ENCODE data around the gene CD86. TPM values are rescaled to one million over a fixed set of nuclear protein-coding genes. Genes with fewer than 3 reads are reported as not detected.

CD86 gene
- total and polyA plus RNA-seq, 2 of the 8 experiments (the other 6 are each of a cell fraction or from before 2014, with no cell fraction given): 0.12 to 0.30 TPM

DNA sequence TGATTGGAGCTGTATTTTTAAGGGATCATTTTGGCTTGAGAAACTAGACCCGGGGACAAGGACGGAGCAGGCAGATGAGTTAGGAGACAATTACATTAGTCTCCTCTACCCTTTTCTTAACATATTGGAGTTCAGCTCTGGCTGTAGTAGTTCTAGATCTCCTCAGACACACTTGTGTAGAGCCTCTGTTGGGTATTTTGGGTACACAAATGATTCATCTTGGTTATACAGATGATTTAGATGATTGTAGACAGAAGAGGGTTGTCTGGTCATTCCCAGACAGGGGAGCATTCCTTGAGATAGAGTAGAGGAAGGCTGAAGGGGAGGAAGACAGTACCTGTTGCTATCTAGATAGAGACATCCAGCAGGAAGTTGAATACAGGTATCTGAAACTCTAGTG lies 43.4 kb downstream of the CD86 start:
- Histone ChIP-seq H3K27ac (ENCODE audit: low read depth, low read length) (no peak overlapping the region), H2AFZ (ENCODE audit: low read length) (no peak overlapping the region), H4K5ac (ENCODE audit: insufficient read length, low read depth, low read length) (no peak overlapping the region), H3K79me2 (ENCODE audit: control insufficient read depth in 1 of 2, insufficient read depth in 2 of 2, low read length in 2 of 2) (no peaks in the 10 kb centered on the region), H3K23me2 (ENCODE audit: low read depth, low read length) (no peaks in the 10 kb centered on the region), H3K4me3 (ENCODE audit: extremely low read depth in 1 of 4, insufficient read depth in 2 of 4, low read depth in 3 of 4, low read length in 4 of 4) (no peak overlapping the region), H2BK12ac (ENCODE audit: low read depth, low read length) (no peak overlapping the region), H2BK5ac (ENCODE audit: low read depth, low read length) (no peak overlapping the region), H3K36me3 (ENCODE audit: control insufficient read depth in 2 of 4, insufficient read depth in 4 of 4, low read length in 3 of 4) (no peaks in the 10 kb centered on the region), H3K4me1 (replicated peaks in 1 of 4; ENCODE audit: control insufficient read depth in 3 of 4, insufficient read depth in 4 of 4, low read length in 3 of 4) (0 out of 7 replicates have a peak, but pooled peaks cover 0 to 2% (median 0%) of the 10 kb centered on the region in 4 experiments), H3K23ac (ENCODE audit: insufficient read length) (no peak overlapping the region), H2BK15ac (ENCODE audit: low read length) (no peak overlapping the region), H4K20me1 (replicated peaks in 1 of 2; ENCODE audit: control insufficient read depth in 1 of 2, insufficient read depth in 2 of 2, low read length in 2 of 2) (no peaks in the 10 kb centered on the region), H4K91ac (replicated peaks; ENCODE audit: insufficient read length, low read length) (no peak overlapping the region), H2AK5ac (ENCODE audit: low read depth, low read length) (no peak overlapping the region), H3K9me3 (ENCODE audit: insufficient read depth in 2 of 2, low read depth in 1 of 2, low read length in 1 of 2) (no peaks in the 10 kb centered on the region), H2BK120ac (replicated peaks; ENCODE audit: low read depth, low read length) (no peak overlapping the region), H2BK20ac (ENCODE audit: low read length) (no peak overlapping the region), H3K27me3 (replicated peaks in 1 of 4; ENCODE audit: control insufficient read depth in 3 of 4, extremely low read depth in 1 of 4, insufficient read depth in 3 of 4, low read length in 3 of 4) (no peaks in the 10 kb centered on the region), H4K8ac (ENCODE audit: extremely low read depth, insufficient read depth, low read length) (no peak overlapping the region), H3K79me1 (ENCODE audit: low read depth, low read length) (no peaks in the 10 kb centered on the region), H3K14ac (ENCODE audit: insufficient read length) (no peak overlapping the region), H3K4ac (replicated peaks; ENCODE audit: insufficient read length, low read depth, low read length) (no peak overlapping the region), H3K9ac (replicated peaks in 1 of 4; ENCODE audit: extremely low read depth in 1 of 4, low read depth in 3 of 4, low read length in 3 of 4) (no peak overlapping the region), H3K56ac (replicated peaks; ENCODE audit: insufficient read length, low read depth, low read length) (no peak overlapping the region), H3K18ac (ENCODE audit: extremely low read depth, low read length) (no peak overlapping the region), H3K4me2 (ENCODE audit: insufficient read depth in 1 of 2, low read depth in 2 of 2, low read length in 2 of 2) (no peak overlapping the region)
- ChIA-PET POLR2A (ENCODE audit: partially characterized antibody) (no interaction called here), CTCF (ENCODE audit: partially characterized antibody) (interaction anchor here (0.6 to 9.3 kb wide), 3 partner anchors 64 to 165 kb away, joined by 3 to 113 read pairs (median 3); no protein-coding TSS in a partner anchor)
- FAIRE-seq (no peak), DNase-seq (ENCODE audit: low read depth in 1 of 2, low spot score in 2 of 2) (no peak)
- no peak for TF ChIP-seq FOSL1 (IDR thresholded peaks at IDR 0.05; ENCODE audit: insufficient read depth, low read depth, low read length)
- TF ChIP-seq SP4 (IDR thresholded peaks at IDR 0.05; ENCODE audit: low read length): no peak
- no peak for TF ChIP-seq HDAC6 (IDR thresholded peaks at IDR 0.05; ENCODE audit: low read depth, low read length)
- no peak for TF ChIP-seq TBP (IDR thresholded peaks at IDR 0.05; ENCODE audit: low read depth, low read length)
- TF ChIP-seq YY1 (IDR thresholded peaks at IDR 0.05; ENCODE audit: low read depth, low read length): no peak
- no peak for TF ChIP-seq BACH1 (IDR thresholded peaks at IDR 0.05; ENCODE audit: low read length)
- no peak for TF ChIP-seq BCL11A (IDR thresholded peaks at IDR 0.05; ENCODE audit: low read depth in 2 of 2, low read length in 2 of 2)
- TF ChIP-seq MAFK (IDR thresholded peaks at IDR 0.05; ENCODE audit: low read depth, low read length): no peak
- no peak for TF ChIP-seq RFX5 (IDR thresholded peaks at IDR 0.05; ENCODE audit: borderline replicate concordance, low read depth, low read length)
- no peak for TF ChIP-seq CEBPB (IDR thresholded peaks at IDR 0.05; ENCODE audit: low read depth, low read length)
- TF ChIP-seq RNF2 (IDR thresholded peaks at IDR 0.05; ENCODE audit: borderline replicate concordance, low read depth, low read length, missing control alignments, poor library complexity, severe bottlenecking): no peak
- TF ChIP-seq, protein P1, sequence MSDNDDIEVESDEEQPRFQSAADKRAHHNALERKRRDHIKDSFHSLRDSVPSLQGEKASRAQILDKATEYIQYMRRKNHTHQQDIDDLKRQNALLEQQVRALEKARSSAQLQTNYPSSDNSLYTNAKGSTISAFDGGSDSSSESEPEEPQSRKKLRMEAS (IDR thresholded peaks at IDR 0.05): no peak
- TF ChIP-seq SIN3A (conservative IDR thresholded peaks at IDR 0.05 in 1 of 2, IDR thresholded peaks at IDR 0.05 in 1 of 2; ENCODE audit: low read depth in 1 of 2, low read length in 2 of 2): no peak
- no peak for TF ChIP-seq GTF2F1 (IDR thresholded peaks at IDR 0.05; ENCODE audit: borderline replicate concordance, low read depth, low read length)
- 94% methylated on average over 2 of the region's 2 CpGs; no CpG with 5 or more reads in 1 of the 2 experiments for WGBS, 2 experiments (ENCODE audit: extremely low coverage in 1 of 2, insufficient coverage in 1 of 2, insufficient read length in 1 of 2, insufficient replicate concordance in 2 of 2, low coverage in 1 of 2, low lambda C conversion rate in 2 of 2, missing lambda C conversion rate in 1 of 2)
